Breast epithelium (tissue), 4 donors: ENCODE measurements around the gene HERC3. TPM values are rescaled to one million over a fixed set of nuclear protein-coding genes. Genes with fewer than 3 reads are reported as not detected.
A peak's percentile ranks its signal among the peaks of the same experiment; 100 is the strongest.

Experiments used
- DNase-seq, 2 donors: peaks; one replicate each; pipeline ENCODE4 v3.0.0-alpha.2; 2019; ENCODE audit warnings: low spot score in 2 of 2
- H3K27ac ChIP-seq, 2 donors: fragments of 200-600 bp; sonication (generic) in 1 of 2; one replicate each; pipeline ENCODE4 v1.5.1; 2016 to 2019; ENCODE audit warnings: mild to moderate bottlenecking in 1 of 2
- H3K27me3 ChIP-seq, 2 donors: fragments of 200-600 bp; sonication (generic) in 1 of 2; one replicate each; pipeline versions ENCODE4 v1.5.1 to v1.6.0; 2017 to 2019; ENCODE audit warnings: control low read depth in 1 of 2, mild to moderate bottlenecking in 1 of 2
- H3K36me3 ChIP-seq: fragments of 200-600 bp; one replicate; pipeline ENCODE4 v1.5.1; 2019
- H3K4me1 ChIP-seq, 2 donors: fragments of 200-600 bp; sonication (generic); one replicate each; pipeline ENCODE4 v1.5.1; 2016 to 2019; ENCODE audit warnings: control low read depth in 1 of 2
- H3K4me3 ChIP-seq, 3 donors: fragments of 200-600 bp; sonication (generic); 1 replicate in 2 of 3; 2 replicates in 1 of 3; pipeline ENCODE4 v1.5.1; 2016 to 2019; ENCODE audit warnings: mild to moderate bottlenecking in 3 of 3, moderate library complexity in 2 of 3
- H3K9me3 ChIP-seq, 2 donors: fragments of 200-600 bp; sonication (generic) in 1 of 2; one replicate each; pipeline ENCODE4 v1.5.1; 2016 to 2019; ENCODE audit warnings: control low read depth in 1 of 2
- POLR2A ChIP-seq: fragments of 450-650 bp; IDR thresholded peaks from one replicate; pipeline ENCODE4 v1.6.1; 2016; ENCODE audit warnings: antibody characterized with exemption, mild to moderate bottlenecking, moderate library complexity
- POLR2AphosphoS5 ChIP-seq, 3 donors: sonication (generic); formaldehyde crosslinking; IDR thresholded peaks; one replicate each; pipeline ENCODE4 v1.6.1; 2017; ENCODE audit warnings: antibody characterized with exemption in 3 of 3
- intact Hi-C: fragments of 100-400 bp; cut with DNase I; formaldehyde crosslinking; loops from one replicate; pipeline ENCODE4 v1.15.1; 2023; ENCODE audit warnings: low total_unique reads
- total RNA-seq, 3 donors: library from RNA; depleted of rRNA; stranded (reverse); fragments of >200 nt; gene quantifications; one replicate each; pipeline ENCODE4 v1.1.0, GENCODE V29; 2016
- TF ChIP-seq, protein P1 (sequence below), 3 donors: fragments of 450-650 bp; IDR thresholded peaks; one replicate each; pipeline ENCODE4 v1.5.1; 2016 to 2017; ENCODE audit warnings: antibody characterized with exemption in 3 of 3, mild to moderate bottlenecking in 3 of 3, moderate library complexity in 3 of 3

The HERC3 gene
- total RNA-seq, 3 donors from 2014 or later: 34.1 to 60.9 (median 35.4) TPM

DNA sequence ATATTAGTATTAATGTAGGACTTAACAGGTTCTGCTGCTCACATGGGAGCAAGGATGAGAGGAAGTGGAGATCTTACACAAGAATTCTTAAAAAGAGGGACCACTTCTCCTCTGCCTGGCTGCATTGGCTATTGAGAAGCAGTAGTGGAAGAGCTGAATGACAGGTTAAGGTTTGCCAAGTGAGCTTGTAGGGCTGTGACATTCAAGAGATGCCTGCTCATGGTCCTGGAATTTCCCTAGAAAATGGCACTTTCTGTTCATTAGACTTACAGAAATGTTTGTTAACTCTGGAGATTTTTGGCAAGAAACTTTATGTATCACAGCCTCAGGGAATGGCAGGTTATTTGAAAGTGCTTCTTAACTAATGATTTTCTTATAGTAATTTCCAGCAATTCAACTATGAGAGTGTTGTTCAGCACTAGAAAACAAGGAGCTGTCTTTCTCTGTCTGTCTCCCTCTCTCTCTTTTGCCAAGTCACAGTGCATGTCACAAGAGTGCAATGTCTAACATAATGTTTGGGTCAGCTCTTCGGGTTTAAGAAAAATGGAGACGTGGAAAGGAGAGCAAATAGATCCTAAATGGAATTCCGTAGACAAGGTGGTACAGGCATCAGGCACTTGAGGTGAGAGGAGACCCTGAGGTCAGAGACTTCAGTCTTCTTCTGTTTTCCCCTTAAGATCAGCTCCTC, 113.7 kb downstream of the HERC3 start:
- TF ChIP-seq POLR2A: no peak
- TF ChIP-seq POLR2AphosphoS5 (IDR thresholded peaks at IDR 0.05): no peak
- H3K36me3 ChIP-seq: no peaks in the 10 kb centered on the region
- H3K4me3 ChIP-seq: no peak overlapping the region
- no peak for DNase-seq
- intact Hi-C loops: no loop called here
- H3K9me3 ChIP-seq: no peaks in the 10 kb centered on the region
- H3K4me1 ChIP-seq: peaks cover 0 to 5% of the 10 kb centered on the region in 2 donors
- no peaks in the 10 kb centered on the region for H3K27me3 ChIP-seq
- H3K27ac ChIP-seq: peak overlapping the region in 1 of 2 donors; percentile 49

DNA sequence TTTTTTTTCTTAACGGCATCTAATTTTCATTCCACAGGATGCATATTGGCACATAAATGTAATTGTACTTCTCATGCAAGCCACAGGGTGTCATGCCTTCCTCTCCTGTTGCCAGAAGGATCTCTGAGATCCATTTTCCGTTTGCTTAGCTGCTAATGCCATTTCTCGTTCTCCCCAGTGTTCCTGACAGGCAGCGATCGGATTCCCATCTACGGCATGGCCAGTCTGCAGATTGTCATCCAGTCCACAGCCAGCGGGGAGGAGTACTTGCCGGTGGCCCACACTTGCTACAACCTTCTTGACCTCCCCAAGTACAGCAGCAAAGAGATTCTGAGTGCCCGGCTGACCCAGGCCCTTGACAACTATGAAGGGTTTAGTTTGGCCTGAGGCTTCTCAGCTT, 114.3 kb downstream of the HERC3 start:
- Histone ChIP-seq H3K4me3 (peak overlapping the region in 1 of 3 donors; percentile 27), H3K36me3 (no peaks in the 10 kb centered on the region), H3K9me3 (no peaks in the 10 kb centered on the region), H3K27me3 (no peaks in the 10 kb centered on the region), H3K27ac (peak overlapping the region; percentile 49 to 58), H3K4me1 (peaks cover 0 to 5% of the 10 kb centered on the region in 2 donors)
- no peak for DNase-seq
- intact Hi-C loops: no loop called here
- no peak for TF ChIP-seq POLR2A
- peak in 1 of 3 donors; percentile 31 for TF ChIP-seq POLR2AphosphoS5 (IDR thresholded peaks at IDR 0.05)
- TF ChIP-seq, protein P1, sequence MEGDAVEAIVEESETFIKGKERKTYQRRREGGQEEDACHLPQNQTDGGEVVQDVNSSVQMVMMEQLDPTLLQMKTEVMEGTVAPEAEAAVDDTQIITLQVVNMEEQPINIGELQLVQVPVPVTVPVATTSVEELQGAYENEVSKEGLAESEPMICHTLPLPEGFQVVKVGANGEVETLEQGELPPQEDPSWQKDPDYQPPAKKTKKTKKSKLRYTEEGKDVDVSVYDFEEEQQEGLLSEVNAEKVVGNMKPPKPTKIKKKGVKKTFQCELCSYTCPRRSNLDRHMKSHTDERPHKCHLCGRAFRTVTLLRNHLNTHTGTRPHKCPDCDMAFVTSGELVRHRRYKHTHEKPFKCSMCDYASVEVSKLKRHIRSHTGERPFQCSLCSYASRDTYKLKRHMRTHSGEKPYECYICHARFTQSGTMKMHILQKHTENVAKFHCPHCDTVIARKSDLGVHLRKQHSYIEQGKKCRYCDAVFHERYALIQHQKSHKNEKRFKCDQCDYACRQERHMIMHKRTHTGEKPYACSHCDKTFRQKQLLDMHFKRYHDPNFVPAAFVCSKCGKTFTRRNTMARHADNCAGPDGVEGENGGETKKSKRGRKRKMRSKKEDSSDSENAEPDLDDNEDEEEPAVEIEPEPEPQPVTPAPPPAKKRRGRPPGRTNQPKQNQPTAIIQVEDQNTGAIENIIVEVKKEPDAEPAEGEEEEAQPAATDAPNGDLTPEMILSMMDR (IDR thresholded peaks at IDR 0.05): peak in 2 of 3 donors; percentile 64 to 71

DNA sequence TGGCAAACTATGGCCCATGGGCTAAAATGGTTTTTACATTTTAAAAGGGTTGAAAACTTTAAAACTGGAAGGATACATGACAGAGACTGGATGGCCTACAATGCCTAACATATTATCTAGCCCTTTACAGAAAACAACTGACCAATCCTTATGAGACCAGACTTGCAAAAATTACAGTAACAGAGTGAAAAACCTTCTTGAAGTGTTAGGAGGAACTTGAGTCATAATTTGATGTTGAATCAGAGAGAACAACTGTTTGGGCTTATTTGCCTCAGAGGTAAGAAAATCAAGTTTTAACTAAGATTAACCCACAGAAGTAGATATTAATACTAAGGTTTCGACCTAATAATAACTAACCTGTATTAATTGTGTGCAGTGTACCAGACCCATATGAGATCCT, 117.7 kb downstream of the HERC3 start:
- Histone ChIP-seq H3K4me1 (peaks cover 0 to 5% of the 10 kb centered on the region in 2 donors), H3K36me3 (no peaks in the 10 kb centered on the region), H3K27me3 (no peaks in the 10 kb centered on the region), H3K4me3 (no peak overlapping the region), H3K27ac (no peak overlapping the region), H3K9me3 (no peaks in the 10 kb centered on the region)
- intact Hi-C loops: no loop called here
- DNase-seq: no peak
- TF ChIP-seq POLR2AphosphoS5 (IDR thresholded peaks at IDR 0.05): no peak
- TF ChIP-seq, protein P1 (IDR thresholded peaks at IDR 0.05): no peak
- TF ChIP-seq POLR2A: no peak

DNA sequence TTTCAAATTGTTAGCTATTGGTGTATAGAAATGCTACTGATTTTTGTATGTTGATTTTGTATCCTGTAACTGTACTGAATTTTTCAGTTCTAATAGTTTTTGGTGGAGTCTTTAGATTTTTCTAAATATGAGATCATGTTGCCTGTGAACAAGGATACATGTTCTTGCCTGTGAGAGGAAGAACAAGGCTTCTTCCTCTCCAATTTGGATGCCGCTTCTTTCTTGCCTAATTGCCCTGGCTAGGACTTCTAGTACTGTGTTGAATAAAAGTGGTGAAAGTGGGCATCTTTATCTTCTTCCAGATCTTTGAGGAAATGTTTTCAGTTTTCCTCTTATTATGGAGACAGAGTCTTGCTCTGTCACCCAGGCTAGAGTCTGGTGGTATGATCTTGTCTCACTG, 121.5 kb downstream of the HERC3 start:
- Histone ChIP-seq H3K4me3 (no peak overlapping the region), H3K27ac (no peak overlapping the region), H3K36me3 (peaks cover 4% of the 10 kb centered on the region), H3K4me1 (no peaks in the 10 kb centered on the region), H3K9me3 (peaks cover 0 to 22% of the 10 kb centered on the region in 2 donors), H3K27me3 (no peaks in the 10 kb centered on the region)
- no peak for DNase-seq
- intact Hi-C loops: no loop called here
- TF ChIP-seq POLR2A (no peak), POLR2AphosphoS5 (IDR thresholded peaks at IDR 0.05) (no peak)
- TF ChIP-seq, protein P1 (IDR thresholded peaks at IDR 0.05): no peak

DNA sequence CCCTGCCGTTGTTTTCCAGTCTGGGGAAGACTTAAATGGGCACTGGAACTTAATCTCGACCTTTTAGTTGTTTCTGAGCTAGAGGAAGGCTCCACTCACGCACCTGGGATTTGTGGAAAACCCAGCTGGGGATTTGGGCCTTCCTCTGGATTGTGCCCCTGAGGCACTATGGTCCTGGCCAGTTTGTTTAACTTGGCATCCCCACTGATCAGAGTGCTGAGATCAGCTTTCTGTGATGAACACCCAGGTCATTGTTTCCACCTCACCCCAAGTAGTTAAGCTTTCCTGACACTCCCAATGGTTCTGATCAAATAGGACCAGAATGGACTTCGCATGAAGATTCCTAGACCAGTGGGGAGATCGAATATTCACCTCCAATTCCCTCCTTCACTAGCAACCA, 125.8 kb downstream of the HERC3 start:
- DNase-seq: no peak
- Histone ChIP-seq H3K27me3 (no peaks in the 10 kb centered on the region), H3K27ac (no peak overlapping the region), H3K4me3 (no peak overlapping the region), H3K36me3 (peaks cover 4% of the 10 kb centered on the region), H3K9me3 (peaks cover 0 to 22% of the 10 kb centered on the region in 2 donors), H3K4me1 (no peaks in the 10 kb centered on the region)
- TF ChIP-seq POLR2A (no peak), POLR2AphosphoS5 (IDR thresholded peaks at IDR 0.05) (no peak)
- TF ChIP-seq, protein P1 (IDR thresholded peaks at IDR 0.05): no peak
- intact Hi-C loops: no loop called here
